HG03066 (cell line): Measurements from ENCODE around the gene GZMM.

Source experiments
- ATAC-seq: cut with Tn5 transposase; IDR thresholded peaks from one replicate; pipeline ENCODE4 v1.9.1; 2021; ENCODE audit warnings: low read depth; ENCODE audit not compliant: unreplicated experiment

The GZMM gene

DNA sequence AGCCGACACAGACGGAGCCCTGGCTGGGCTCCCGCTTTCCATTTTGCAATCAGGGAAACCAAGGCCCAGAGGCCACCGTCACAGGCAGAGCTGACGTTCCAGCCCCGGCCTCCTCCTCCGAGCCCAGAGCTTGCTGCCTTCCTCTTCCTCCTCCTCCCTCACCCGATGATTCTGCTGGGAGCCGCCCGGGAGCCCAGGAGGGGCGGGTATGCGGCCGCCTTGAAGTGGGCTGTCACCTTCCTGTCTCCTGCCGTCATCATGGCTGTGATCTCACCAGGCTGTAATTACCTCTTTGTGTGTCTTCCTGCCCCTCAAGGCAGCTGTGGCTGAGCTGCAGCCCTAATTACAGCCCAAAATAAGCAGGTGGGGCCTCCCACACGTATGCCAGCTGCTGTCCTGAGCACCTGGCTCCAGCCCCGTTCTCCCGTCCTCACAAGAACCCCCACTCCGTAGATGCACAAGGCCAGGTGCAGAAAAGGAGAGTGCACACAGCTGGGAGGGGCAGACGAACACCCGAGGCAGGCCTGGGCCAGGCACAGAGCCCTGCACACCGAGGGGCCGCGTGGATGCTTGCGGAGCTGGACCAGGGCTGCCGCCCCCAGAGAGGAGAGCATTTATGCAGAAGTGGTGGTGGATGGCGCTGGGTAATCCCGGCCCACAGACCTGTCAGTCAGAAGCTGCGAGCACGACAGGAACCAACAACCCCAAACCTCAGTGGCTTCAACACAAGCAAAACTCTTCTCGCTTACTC, 32.6 kb upstream of the GZMM start:
- ATAC-seq = no peak

DNA sequence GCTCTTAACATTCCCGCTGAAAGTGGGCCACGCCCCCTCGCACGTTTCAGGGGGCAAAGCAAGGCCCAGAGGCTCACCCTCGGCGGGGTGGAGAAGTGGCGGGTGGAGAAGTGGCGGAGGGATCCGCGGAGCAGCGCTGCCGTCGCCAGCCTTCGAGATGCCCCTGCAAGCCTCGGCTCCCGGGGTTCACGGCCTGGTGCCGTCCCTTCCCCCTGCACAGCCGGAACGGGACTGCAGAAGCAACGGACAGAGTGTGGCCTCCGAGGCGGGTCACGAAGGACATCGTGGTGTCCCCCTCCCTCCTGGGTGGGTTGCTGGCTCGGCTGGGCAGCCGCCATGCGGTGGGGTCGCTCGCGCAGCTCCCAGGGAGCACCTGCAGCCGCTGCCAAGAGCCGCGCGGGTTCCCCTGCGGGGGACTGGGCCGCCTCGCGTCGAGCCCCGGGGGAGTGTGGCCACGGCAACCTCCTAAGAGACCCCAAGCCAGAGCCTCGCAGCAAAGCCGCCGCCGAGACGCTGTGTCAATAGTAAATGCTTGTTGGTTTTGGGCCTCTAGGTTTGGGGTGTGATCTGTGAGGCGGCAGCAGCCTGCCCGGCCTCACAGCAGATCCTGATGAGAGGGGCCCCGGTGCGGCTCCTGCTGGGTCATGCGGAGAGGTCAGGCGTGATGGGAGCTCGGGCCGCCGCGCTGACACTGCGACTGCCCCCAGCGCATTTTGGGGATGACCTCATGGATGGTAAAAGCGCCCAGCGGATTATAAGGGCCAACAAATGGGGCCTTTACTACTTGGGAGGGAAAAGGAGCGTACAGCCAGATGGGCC, 31.1 kb upstream of the GZMM start:
- ATAC-seq = no peak

DNA sequence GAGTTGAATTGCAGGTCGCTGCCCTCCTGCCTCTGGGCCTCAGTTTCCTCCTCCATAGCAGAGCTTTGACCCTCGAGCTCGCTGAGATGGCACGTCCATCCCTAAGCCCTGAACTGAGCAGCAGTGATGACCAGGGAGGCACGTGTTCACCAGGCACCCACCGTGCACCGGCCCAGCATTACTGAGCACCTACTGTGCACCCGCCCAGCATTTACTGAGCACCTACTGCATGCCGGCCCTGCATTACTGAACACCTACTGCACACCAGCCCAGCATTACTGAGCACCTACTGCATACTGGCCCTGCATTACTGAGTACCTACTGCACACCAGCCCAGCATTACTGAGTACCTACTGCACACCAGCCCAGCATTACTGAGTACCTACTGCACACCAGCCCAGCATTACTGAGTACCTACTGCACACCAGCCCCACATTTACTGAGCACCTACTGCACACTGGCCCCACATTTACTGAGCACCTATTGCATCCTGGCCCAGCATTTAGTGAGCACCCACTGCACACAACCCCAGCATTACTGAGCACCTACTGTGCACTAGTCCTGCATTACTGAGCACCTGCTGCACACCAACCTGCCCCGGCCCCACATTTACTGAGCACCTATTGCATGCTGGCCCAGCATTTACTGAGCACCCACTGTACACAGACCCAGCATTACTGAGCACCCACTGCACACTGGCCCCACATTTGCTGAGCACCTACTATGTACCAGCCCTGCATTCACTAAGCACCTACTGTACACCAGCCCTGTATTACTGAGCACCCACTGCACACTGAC, 30.3 kb upstream of the GZMM start:
- ATAC-seq = no peak

DNA sequence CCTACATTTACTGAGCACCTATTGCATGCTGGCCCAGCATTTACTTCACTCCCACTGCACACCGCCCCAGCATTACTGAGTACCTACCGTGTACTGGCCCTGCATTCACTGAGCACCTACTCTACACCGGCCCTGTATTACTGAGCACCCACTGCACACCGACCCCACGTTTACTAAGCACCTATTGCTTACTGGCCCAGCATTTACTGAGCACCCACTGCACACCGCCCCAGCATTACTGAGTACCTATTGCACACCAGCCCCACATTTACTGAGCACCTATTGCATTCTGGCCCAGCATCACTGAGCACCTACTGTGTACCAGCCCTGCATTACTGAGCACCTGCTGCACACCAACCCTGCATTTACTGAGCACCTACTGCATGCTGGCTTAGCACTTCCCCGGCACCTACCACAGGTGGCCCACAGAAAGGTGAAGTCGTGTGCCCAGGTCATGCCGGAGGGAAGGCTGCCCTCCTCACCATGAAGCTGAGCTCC, 29.6 kb upstream of the GZMM start:
- ATAC-seq = no peak

DNA sequence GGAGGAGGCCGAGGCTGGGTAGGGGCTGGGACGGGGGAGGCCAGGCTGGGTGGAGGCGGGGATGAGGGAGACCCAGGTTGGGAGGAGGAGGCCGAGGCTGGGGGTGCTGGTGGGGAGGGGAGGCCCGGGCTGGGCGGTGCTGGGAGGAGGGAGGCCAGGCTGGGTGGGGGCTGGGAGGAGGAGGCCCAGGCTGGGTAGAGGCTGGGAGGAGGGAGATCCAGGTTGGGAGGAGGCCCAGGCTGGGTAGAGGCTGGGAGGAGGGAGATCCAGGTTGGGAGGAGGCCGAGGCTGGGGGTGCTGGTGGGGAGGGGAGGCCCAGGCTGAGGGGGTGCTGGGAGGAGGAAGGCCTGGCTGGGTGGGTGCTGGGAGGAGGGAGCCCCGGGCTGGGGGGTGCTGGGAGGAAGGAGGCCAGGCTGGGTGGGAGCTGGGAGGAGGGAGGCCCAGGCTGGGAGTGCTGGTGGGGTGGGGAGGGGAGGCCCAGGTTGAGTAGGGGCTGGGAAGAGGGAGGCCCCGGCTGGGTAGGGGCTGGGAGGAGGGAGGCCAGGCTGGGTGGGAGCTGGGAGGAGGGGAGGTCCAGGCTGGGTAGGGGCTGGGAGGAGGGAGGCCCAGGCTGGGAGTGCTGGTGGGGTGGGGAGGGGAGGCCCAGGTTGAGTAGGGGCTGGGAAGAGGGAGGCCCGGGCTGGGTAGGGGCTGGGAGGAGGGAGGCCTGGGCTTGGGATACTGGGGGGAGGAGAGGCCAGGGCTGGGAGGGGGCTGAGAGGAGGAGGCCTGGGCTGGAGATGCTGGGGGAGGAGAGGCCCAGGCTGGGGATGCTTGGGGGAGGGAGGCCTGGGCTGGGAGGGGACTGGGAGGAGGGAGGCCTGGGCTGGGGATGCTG, 25.9 kb upstream of the GZMM start:
- no peak for ATAC-seq

- ATAC-seq = no peak
Observed at GRCh38 chr19:518598-519231, 25.1 kb upstream of the GZMM start.

GRCh38 chr19:519449-519865, 24.4 kb upstream of the GZMM start:
- ATAC-seq = no peak

GRCh38 chr19:522726-523125, 21.1 kb upstream of the GZMM start:
- ATAC-seq = no peak

GRCh38 chr19:524062-524674, 19.7 kb upstream of the GZMM start:
- no peak for ATAC-seq

GRCh38 chr19:525029-525428, 18.8 kb upstream of the GZMM start:
- no peak for ATAC-seq

DNA sequence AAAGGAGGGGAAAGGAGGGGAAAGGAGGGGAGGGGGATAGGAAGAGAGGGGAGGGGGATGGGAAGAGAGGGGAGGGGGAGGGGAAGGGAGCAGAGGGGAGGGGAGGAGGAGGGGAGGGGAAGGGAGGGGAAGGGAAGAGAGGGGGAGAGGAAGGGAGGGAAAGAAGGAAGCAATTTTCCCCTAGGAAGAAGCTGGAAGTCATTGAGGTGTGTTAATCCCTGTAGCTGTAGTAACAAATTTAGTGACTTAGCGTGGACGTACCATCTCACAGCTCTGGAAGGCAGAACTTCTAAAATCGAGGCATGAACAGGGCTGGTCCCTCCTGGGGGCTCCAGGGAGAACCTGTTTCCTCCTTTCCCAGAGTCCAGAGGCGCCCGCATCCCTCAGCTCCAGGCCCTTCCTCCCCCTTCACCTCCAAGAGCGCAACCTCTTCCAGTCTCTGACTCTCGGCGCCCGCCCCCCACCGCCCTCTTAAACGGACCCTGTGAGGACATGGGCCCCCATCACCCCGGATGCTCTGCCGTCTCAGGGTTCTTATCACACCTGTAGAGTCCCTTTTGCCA, 17.9 kb upstream of the GZMM start:
- no peak for ATAC-seq

GRCh38 chr19:530134-531008, 13.5 kb upstream of the GZMM start:
- ATAC-seq = no peak

DNA sequence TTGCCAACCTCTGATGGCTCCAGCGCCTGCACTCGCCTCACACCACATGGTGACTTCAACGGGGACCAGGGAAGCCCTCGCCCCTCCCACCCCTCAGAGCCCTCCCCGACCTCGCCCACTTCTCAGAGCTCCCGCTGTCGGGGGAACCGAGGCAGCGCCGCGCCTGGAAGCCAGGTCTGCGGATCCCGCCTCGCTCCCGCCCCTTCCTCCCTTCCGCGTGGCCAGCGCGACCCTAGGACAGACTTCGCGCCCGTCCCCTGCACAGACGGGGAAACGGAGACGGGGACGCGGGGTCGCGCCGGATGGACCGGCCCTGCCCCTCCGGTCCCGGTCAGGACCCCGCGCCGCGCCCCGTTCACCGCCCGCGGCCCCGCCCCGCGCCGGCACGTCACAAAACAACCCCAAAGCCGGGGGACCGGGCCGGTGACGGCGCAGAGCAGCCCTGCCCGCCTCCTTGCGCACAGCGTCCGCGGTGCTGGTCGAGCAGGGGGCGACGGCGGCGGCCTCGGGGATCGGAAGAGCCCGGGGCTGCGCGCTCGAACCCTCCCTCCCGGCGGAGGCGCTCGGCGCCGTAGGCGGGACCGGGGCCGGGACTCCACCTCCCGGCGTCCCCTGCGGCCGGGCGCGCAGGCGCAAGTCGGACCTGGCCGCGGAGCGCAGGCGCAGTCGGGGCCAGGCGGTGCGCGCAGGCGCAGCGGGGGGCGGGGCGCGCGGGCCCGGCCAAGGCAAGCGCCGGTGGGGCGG, 12.7 kb upstream of the GZMM start:
- peak; percentile 65 for ATAC-seq

- peak; percentile 25 for ATAC-seq
Observed at GRCh38 chr19:531753-532560, 11.9 kb upstream of the GZMM start, which contains the start of gene CDC34. TSS of gene CDC34 (plus strand) at chr19:531760. CDS start at chr19:531932, 172 bp downstream.

DNA sequence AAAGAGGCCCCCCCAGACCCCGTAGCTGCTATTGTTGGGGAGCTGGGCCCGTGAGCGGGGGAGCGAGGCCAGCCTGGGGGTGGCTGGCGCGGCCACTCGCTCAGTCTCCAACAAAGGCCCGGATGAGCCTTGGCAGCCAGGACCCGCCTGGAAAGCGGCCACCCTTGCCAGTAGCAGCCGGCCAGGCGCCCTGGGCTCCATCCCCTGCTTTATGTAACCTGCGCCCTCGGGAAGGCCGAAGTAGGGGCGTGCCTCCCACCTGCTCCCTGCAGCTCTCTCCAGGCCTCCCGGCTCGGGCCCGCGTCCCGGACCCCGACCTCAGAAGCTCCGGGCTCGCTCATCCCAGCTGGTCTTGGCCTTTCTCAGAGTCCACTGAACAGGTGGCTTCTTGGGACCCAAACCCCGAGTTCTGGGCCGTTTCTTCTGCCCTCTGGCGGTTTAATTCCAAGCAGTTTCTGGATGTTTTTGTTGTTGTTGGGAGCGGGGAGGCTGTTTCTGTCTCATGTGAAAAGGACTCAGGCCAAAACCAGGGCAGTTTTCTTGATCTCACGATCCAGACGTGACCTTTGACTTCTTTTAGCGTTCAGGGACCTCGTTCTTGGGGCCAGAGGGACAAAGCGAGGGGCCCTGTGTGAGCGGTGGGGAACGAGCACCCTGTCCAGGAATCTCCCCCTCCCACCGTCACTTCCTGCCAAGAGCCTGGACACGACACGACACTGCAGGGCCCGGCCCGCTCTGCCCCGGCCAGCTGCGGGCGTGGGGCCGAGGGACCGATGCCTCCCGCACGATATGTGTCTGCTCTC, 11.1 kb upstream of the GZMM start:
- no peak for ATAC-seq
